Head of caudate nucleus (tissue), 42 donors: ENCODE data around the gene PDIK1L.

Source experiments
- DNase-seq, 42 donors: peaks; one replicate each; pipeline versions ENCODE4 v3.0.0 to v3.0.0-alpha.2; 2020 to 2021; ENCODE audit warnings: mixed read lengths in 7 of 42
- intact Hi-C: fragments of 100-400 bp; cut with DNase I; formaldehyde crosslinking; loops from one replicate; pipeline ENCODE4 v1.15.0; 2022

The PDIK1L gene

GRCh38 chr1:26138974-26139558, 27.4 kb downstream of the PDIK1L start:
- DNase-seq, result no peak

GRCh38 chr1:26142159-26142558, 30.5 kb downstream of the PDIK1L start:
- DNase-seq, result peak in 1 of 42 donors; percentile 10
- intact Hi-C loops, result no loop called here

More at GRCh38 chr1:26138974-26139558, 27.4 kb downstream of the PDIK1L start:
- intact Hi-C loops, result no loop called here

DNA sequence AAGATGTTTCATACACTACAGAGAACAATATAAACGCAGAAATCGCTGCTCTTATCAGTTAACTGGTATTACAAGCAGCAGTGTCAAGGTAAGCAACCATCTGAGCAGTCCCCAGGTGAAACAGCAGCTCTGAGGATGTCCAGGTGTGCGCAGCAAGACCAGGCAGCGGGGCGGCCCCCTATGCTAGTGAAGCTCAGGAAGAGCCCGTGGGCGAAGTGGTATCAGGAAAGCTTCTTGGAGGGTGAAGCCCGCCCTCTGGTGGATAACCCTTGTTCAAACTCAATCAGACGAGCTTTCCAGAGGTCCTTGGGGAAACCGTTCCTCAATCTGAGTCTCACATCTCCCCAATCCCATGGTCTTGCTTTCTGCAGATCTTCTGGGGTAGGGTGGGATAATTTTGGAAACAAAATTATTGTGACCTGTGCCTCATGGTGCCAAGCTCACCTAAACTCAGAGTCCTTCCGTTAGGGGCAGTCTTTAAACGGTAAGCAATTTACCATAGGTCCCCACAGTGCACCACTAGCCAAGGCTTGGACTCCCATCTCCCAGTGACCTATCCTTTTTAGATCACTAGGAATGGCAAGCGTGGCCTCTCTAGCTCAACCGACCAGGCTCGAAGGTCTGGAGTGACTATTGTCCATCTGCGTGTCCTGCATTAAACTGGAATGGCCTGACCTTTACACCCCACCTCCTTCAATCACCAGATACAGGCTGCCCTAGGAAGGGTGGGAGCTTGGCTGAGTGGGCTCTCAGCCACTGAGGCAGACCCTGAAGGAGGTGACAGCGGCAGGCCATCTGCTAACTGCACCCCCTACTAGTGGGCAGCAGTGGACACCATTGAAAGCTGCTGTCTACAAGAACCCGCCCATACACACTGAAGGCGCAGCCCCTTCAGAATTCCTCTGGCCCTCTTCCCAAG, 33.7 kb downstream of the PDIK1L start:
- intact Hi-C loops, result loop anchor here (2.0 to 5.0 kb wide), 2 partner anchors 40 to 108 kb away; no protein-coding TSS in a partner anchor
- DNase-seq, result peak; percentile 66 to 96 (median 87)

- intact Hi-C loops, result loop anchor here (2.0 to 5.0 kb wide), 2 partner anchors 41 to 109 kb away; no protein-coding TSS in a partner anchor
- DNase-seq, result peak in 1 of 42 donors; percentile 13
Observed at GRCh38 chr1:26145960-26146294, 34.3 kb downstream of the PDIK1L start.

GRCh38 chr1:26148887-26149286, 37.3 kb downstream of the PDIK1L start:
- intact Hi-C loops, result loop anchor here (5.0 kb wide), 1 partner anchor 112 kb away; no protein-coding TSS in a partner anchor
- DNase-seq, result peak in 3 of 42 donors; percentile 3 to 15 (median 7)

GRCh38 chr1:26153966-26154532, 42.4 kb downstream of the PDIK1L start:
- DNase-seq, result peak in 3 of 42 donors; percentile 7 to 27 (median 22)
- intact Hi-C loops, result no loop called here

- DNase-seq, result peak in 2 of 42 donors; percentile 20 to 22
- intact Hi-C loops, result no loop called here
Observed at GRCh38 chr1:26154750-26155149, 43.1 kb downstream of the PDIK1L start.

GRCh38 chr1:26155370-26156284, 44.0 kb downstream of the PDIK1L start:
- peak in 3 of 42 donors; percentile 1 to 26 (median 26) for DNase-seq
- intact Hi-C loops, result no loop called here

GRCh38 chr1:26156285-26157038, 44.8 kb downstream of the PDIK1L start:
- peak in 4 of 42 donors; percentile 33 to 48 (median 36) for DNase-seq
- intact Hi-C loops, result no loop called here

GRCh38 chr1:26158271-26158907, 46.8 kb downstream of the PDIK1L start:
- DNase-seq, result peak in 2 of 42 donors; percentile 12 to 13
- intact Hi-C loops, result no loop called here

DNA sequence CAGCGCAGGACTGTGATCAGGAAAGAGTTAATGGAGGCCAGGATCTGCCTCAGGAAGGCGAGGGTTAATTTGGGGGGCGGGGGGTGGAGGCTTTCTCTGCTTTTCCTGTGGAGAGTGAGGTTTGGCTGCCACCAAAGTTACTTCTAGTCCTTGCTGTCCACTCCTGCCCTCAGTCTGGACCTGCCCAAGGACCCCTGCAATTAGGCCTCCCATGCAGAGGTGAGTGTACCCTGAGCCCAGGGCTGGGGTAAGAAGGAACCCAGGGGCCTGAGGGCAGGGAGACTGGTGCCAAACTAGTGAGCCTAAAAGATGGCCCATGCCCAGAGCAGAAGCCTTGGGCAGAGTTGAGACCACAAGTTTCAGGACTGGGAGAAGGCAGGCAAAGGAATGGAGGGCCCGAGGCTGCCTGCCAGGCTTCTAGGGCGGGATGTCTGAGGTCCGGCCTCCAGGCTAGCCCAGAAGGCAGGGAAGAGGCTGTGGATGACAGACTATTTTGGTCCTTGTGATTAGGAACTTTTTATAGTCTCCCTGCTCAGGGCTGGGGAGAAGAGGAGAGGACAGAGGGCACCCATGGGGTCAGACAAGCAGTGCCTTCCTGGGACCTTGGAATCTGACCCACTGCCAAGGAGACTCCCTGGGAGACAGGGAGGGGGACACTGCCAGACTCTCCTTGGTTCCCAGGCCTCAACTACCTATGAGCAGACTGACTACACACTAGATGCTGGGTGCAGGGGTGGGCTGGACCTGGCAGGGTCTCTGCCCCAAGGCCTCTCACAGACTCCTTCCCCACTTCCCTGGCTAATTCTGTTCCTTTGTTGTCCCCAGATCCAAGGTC, 47.5 kb downstream of the PDIK1L start, which contains the start of gene FAM110D:
TSS of gene FAM110D (plus strand) at position 172 of the 835 bp plus-strand sequence. CDS start 2,213 bp downstream, outside the sequence.
- intact Hi-C loops, result no loop called here
- DNase-seq, result peak in 1 of 42 donors; percentile 14

DNA sequence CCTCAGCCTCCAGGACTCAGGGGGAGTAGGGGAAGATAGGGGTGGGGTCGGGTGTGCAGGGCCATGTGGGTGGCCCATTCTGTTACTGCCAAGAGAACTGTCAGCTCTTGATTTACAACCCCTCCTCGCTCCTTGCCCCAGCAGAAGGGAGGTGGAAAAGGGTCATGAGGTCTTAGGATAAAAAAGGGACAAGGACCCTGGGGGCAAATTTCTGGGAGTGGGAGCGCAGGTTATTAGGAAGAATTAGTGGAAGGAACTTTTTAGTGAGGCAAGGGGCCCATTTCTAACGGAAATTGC, 48.1 kb downstream of the PDIK1L start:
- DNase-seq, result no peak
- intact Hi-C loops, result loop anchor here (5.0 kb wide), 1 partner anchor 47 kb away; the partner anchor contains the start of gene PDIK1L

DNA sequence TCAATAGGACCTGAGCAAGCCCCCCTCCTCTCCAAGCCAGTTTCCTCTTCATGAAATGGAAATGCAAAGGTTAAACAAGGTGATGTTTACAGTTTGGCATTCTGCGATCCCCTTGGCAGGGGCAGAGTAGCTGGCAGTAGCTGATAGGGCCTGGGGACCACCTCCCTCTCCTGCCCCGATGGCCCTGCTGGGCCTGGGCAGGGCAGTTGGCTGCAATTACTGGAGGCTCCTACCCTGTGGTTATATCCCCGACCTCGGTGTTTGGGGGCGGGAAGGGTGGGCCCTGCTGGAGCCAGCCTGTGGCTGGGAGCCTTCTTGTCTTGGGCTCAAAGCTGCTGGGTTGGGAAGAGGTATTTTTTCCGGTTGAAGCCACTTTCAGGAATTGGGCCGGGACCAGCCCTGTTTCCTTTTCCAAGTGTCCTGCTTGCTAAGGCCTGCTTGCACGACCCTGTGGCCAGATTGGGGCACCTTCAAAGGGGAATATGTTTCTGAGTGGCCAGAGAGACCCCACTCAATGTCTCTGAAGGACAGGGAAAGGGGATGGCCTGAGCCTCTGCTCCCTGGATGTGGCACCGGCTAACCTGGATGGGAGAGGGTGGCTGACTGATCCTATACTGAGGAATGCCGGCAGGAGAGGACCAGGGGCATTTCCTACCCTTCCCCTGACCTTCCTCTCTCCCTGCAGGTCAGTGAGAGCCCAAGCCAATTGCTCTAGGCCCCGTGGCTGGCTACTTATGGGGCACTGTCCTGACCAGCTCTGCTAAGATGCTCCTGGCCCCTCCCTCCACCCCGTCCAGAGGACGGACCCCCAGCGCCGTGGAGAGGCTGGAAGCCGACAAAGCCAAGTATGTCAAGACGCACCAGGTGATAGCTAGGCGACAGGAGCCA, 49.1 kb downstream of the PDIK1L start:
- DNase-seq, result no peak
- intact Hi-C loops, result loop anchor here (5.0 kb wide), 1 partner anchor 48 kb away; the partner anchor contains the start of gene PDIK1L

DNA sequence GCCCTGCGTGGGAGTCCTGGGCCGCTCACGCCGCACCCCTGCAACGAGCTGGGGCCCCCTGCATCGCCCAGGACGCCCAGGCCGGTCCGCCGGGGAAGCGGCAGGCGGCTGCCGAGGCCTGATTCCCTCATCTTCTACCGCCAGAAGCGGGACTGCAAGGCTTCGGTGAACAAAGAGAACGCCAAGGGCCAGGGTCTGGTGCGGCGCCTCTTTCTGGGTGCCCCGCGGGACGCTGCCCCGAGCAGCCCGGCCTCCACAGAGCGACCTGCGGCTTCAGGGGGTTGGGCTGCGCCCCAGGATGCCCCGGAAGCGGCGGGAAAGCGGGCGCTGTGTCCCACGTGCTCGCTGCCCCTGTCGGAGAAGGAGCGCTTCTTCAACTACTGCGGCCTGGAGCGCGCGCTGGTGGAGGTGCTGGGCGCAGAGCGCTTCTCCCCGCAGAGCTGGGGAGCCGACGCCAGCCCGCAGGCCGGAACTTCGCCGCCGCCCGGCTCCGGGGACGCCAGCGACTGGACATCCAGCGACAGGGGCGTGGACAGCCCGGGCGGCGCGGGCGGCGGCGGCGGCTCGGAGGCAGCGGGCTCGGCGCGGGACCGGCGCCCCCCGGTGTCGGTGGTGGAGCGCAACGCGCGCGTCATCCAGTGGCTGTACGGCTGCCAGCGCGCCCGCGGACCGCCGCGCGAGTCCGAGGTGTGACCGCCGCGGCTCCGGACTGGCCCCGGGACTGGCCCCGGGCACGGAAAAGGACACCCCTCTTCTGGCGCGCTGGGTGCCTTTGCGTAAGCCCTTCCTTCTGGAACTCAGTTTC, 50.0 kb downstream of the PDIK1L start:
- intact Hi-C loops, result loop anchor here (5.0 kb wide), 1 partner anchor 49 kb away; the partner anchor contains the start of gene PDIK1L
- DNase-seq, result peak in 40 of 42 donors; percentile 34 to 85 (median 67)
